Stimulated activated CD8-positive, alpha-beta memory T cell treated with anti-CD3 and anti-CD28 coated beads, Interleukin-12 subunit alpha, Interleukin-12 subunit beta, amount 100 ng/mL, for 4 hours (primary cell): ENCODE results near the gene PLPPR5.
"Not testable (repeated sequence)": the region's sequence is repeated elsewhere in the genome, so short reads cannot be mapped to it uniquely, and the experiment has no call there.

Experiments used
- DNase-seq: peaks from one replicate; pipeline ENCODE4 v3.0.0-alpha.2; 2020; ENCODE audit warnings: low read depth

PLPPR5 gene

GRCh38 chr1:98919211-98919610, 85.5 kb downstream of the PLPPR5 start:
- no peak for DNase-seq

- DNase-seq, result no peak
Observed at GRCh38 chr1:98914547-98914946, 90.1 kb downstream of the PLPPR5 start.

- no peak for DNase-seq
Observed at GRCh38 chr1:98910827-98911226, 93.8 kb downstream of the PLPPR5 start.

- no peak for DNase-seq
Observed at GRCh38 chr1:98908980-98909379, 95.7 kb downstream of the PLPPR5 start.

- no peak for DNase-seq
Observed at GRCh38 chr1:98906809-98907208, 97.9 kb downstream of the PLPPR5 start.

- no peak for DNase-seq
Observed at GRCh38 chr1:98906361-98906760, 98.3 kb downstream of the PLPPR5 start.

GRCh38 chr1:98904684-98905083, 100.0 kb downstream of the PLPPR5 start:
- no peak for DNase-seq

GRCh38 chr1:98903726-98904125, 100.9 kb downstream of the PLPPR5 start:
- DNase-seq, result no peak

- no peak for DNase-seq
Observed at GRCh38 chr1:98903261-98903660, 101.4 kb downstream of the PLPPR5 start.

- no peak for DNase-seq
Observed at GRCh38 chr1:98898940-98899339, 105.7 kb downstream of the PLPPR5 start.

- DNase-seq, result no peak
Observed at GRCh38 chr1:98897479-98897878, 107.2 kb downstream of the PLPPR5 start.

GRCh38 chr1:98896711-98897445, 107.8 kb downstream of the PLPPR5 start:
- no peak for DNase-seq

GRCh38 chr1:98893371-98893770, 111.3 kb downstream of the PLPPR5 start:
- no peak for DNase-seq

- DNase-seq, result no peak
Observed at GRCh38 chr1:98888869-98889268, 115.8 kb downstream of the PLPPR5 start.

GRCh38 chr1:98887507-98887906, 117.2 kb downstream of the PLPPR5 start:
- no peak for DNase-seq

GRCh38 chr1:98884864-98885263, 119.8 kb downstream of the PLPPR5 start:
- DNase-seq, result no peak

GRCh38 chr1:98881901-98882300, 122.8 kb downstream of the PLPPR5 start:
- DNase-seq, result no peak

GRCh38 chr1:98881234-98881633, 123.4 kb downstream of the PLPPR5 start:
- not testable (repeated sequence) for DNase-seq

GRCh38 chr1:98874828-98875227, 129.8 kb downstream of the PLPPR5 start:
- DNase-seq, result no peak

GRCh38 chr1:98870959-98871903, 133.4 kb downstream of the PLPPR5 start:
- no peak for DNase-seq

GRCh38 chr1:98865796-98866195, 138.9 kb downstream of the PLPPR5 start:
- no peak for DNase-seq

GRCh38 chr1:98860329-98860728, 144.3 kb downstream of the PLPPR5 start:
- DNase-seq, result no peak

GRCh38 chr1:98854137-98854536, 150.5 kb downstream of the PLPPR5 start:
- no peak for DNase-seq
